MCF 10A (cell line): ENCODE measurements around the gene AP3M1. TPM values are rescaled to one million over a fixed set of nuclear protein-coding genes. Genes with fewer than 3 reads are reported as not detected.

Experiments used
- BruUV-seq: library from RNA; stranded (reverse); fragments of 400-500 nt; replicated peaks from 2 replicates; lab custom pipeline; 2021; lab: Mats Ljungman, UMichigan
- CTCF ChIA-PET: fragments of 300-600 bp; sonication (Branson Sonifier 250); formaldehyde crosslinking; extraction: SDS; loops from one replicate; lab custom pipeline; 2021; ENCODE audit warnings: antibody characterized with exemption, inconsistent platforms; lab: Yijun Ruan, JAX
- POLR2A ChIA-PET: fragments of 300-600, 350-650 bp; sonication (Branson Sonifier 250); formaldehyde crosslinking; extraction: SDS; loops from one replicate; lab custom pipeline; 2020; ENCODE audit warnings: antibody characterized with exemption, inconsistent platforms; lab: Yijun Ruan, JAX
- DNase-seq: peaks from one replicate; pipeline ENCODE4 v3.0.0-alpha.2; 2018; ENCODE audit not compliant: unreplicated experiment
- H3K27ac Mint-ChIP-seq: one replicate; pipeline ENCODE4 v1.8.0; 2022; ENCODE audit warnings: mild to moderate bottlenecking, low read depth, mixed read lengths; ENCODE audit not compliant: unreplicated experiment
- H3K27me3 Mint-ChIP-seq: one replicate; pipeline ENCODE4 v1.8.0; 2022; ENCODE audit warnings: mixed read lengths; ENCODE audit not compliant: insufficient read depth, unreplicated experiment
- H3K36me3 Mint-ChIP-seq: one replicate; pipeline ENCODE4 v1.8.0; 2022; ENCODE audit warnings: mild to moderate bottlenecking, moderate library complexity, mixed read lengths; ENCODE audit not compliant: insufficient read depth, unreplicated experiment
- H3K4me1 Mint-ChIP-seq: one replicate; pipeline ENCODE4 v1.8.0; 2022; ENCODE audit warnings: mixed read lengths; ENCODE audit not compliant: insufficient read depth, unreplicated experiment
- H3K4me3 Mint-ChIP-seq: one replicate; pipeline ENCODE4 v1.8.0; 2022; ENCODE audit warnings: mild to moderate bottlenecking, moderate library complexity, mixed read lengths; ENCODE audit not compliant: unreplicated experiment
- H3K9me3 Mint-ChIP-seq: one replicate; pipeline ENCODE4 v1.8.0; 2022; ENCODE audit warnings: mixed read lengths; ENCODE audit not compliant: unreplicated experiment
- intact Hi-C: fragments of 100-400 bp; cut with micrococcal nuclease; formaldehyde crosslinking; loops from 2 replicates; pipeline ENCODE4 v1.14.1; 2022
- total RNA-seq: library from RNA; stranded (reverse); gene quantifications from 2 replicates; pipeline ENCODE4 v1.2.3, GENCODE V29; 2022
- TF ChIP-seq, protein P1 (sequence below): fragments of 200-600 bp; IDR thresholded peaks from one replicate; pipeline ENCODE4 v1.8.0; 2022; ENCODE audit warnings: antibody characterized with exemption, mild to moderate bottlenecking; ENCODE audit not compliant: unreplicated experiment

Gene AP3M1
- total RNA-seq, 1 experiment from 2014 or later = 31.2 TPM

- Mint-ChIP-seq H3K9me3 (no peaks in the 10 kb centered on the region), H3K4me3 (no peak overlapping the region), H3K36me3 (peaks cover 16% of the 10 kb centered on the region), H3K27me3 (no peaks in the 10 kb centered on the region), H3K4me1 (peaks cover 26% of the 10 kb centered on the region), H3K27ac (no peak overlapping the region)
- no TSS peak for BruUV-seq
- CTCF ChIA-PET = interaction anchor here (0.6 to 2.2 kb wide), 8 partner anchors 9 to 59 kb away, joined by 4 to 9 read pairs (median 4); no protein-coding TSS in a partner anchor
- intact Hi-C loops = loop anchor here (1.0 kb wide), 1 partner anchor 37 kb away; no protein-coding TSS in a partner anchor
- TF ChIP-seq, protein P1, sequence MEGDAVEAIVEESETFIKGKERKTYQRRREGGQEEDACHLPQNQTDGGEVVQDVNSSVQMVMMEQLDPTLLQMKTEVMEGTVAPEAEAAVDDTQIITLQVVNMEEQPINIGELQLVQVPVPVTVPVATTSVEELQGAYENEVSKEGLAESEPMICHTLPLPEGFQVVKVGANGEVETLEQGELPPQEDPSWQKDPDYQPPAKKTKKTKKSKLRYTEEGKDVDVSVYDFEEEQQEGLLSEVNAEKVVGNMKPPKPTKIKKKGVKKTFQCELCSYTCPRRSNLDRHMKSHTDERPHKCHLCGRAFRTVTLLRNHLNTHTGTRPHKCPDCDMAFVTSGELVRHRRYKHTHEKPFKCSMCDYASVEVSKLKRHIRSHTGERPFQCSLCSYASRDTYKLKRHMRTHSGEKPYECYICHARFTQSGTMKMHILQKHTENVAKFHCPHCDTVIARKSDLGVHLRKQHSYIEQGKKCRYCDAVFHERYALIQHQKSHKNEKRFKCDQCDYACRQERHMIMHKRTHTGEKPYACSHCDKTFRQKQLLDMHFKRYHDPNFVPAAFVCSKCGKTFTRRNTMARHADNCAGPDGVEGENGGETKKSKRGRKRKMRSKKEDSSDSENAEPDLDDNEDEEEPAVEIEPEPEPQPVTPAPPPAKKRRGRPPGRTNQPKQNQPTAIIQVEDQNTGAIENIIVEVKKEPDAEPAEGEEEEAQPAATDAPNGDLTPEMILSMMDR = no peak
- POLR2A ChIA-PET = interaction anchor here (0.6 to 7.0 kb wide), 17 partner anchors 8 to 381 kb away, joined by 3 to 91 read pairs (median 4); no protein-coding TSS in a partner anchor
- no peak for DNase-seq
These were observed 3.0 kb upstream of the AP3M1 start for GRCh38 chr10:74153676-74154075.

DNA sequence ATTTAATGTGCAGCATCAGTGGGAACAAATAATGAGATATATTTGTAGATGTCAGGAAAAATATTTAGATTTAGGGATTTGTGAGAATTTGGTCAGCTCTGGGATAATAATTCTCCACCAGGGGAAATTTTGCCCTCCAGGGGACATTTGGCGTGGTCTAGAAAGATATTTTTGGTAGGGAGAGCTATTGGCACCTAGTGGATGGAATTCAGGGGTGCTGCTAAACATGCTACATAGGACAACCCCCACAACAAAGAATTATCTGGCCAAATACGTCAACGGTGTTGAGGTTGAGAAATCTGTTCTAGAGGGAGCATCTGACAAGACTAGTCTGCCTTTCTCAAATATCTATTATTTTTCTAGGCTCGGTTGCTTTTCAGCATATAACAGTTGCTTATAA, 2.5 kb upstream of the AP3M1 start:
- no peak overlapping the region for H3K4me3 Mint-ChIP-seq
- TF ChIP-seq, protein P1 = peak; percentile 66
- intact Hi-C loops = loop anchor here (1.0 kb wide), 1 partner anchor 37 kb away; no protein-coding TSS in a partner anchor
- H3K36me3 Mint-ChIP-seq = peaks cover 18% of the 10 kb centered on the region
- no TSS peak for BruUV-seq
- peak; percentile 81 for DNase-seq
- CTCF ChIA-PET = interaction anchor here (1.1 to 2.2 kb wide), 8 partner anchors 8 to 79 kb away, joined by 4 to 9 read pairs (median 4); no protein-coding TSS in a partner anchor
- H3K27me3 Mint-ChIP-seq = no peaks in the 10 kb centered on the region
- no peak overlapping the region for H3K27ac Mint-ChIP-seq
- H3K4me1 Mint-ChIP-seq = peaks cover 27% of the 10 kb centered on the region
- H3K9me3 Mint-ChIP-seq = no peaks in the 10 kb centered on the region
- POLR2A ChIA-PET = interaction anchor here (0.6 to 7.0 kb wide), 24 partner anchors 9 to 1052 kb away, joined by 3 to 91 read pairs (median 4); no protein-coding TSS in a partner anchor

DNA sequence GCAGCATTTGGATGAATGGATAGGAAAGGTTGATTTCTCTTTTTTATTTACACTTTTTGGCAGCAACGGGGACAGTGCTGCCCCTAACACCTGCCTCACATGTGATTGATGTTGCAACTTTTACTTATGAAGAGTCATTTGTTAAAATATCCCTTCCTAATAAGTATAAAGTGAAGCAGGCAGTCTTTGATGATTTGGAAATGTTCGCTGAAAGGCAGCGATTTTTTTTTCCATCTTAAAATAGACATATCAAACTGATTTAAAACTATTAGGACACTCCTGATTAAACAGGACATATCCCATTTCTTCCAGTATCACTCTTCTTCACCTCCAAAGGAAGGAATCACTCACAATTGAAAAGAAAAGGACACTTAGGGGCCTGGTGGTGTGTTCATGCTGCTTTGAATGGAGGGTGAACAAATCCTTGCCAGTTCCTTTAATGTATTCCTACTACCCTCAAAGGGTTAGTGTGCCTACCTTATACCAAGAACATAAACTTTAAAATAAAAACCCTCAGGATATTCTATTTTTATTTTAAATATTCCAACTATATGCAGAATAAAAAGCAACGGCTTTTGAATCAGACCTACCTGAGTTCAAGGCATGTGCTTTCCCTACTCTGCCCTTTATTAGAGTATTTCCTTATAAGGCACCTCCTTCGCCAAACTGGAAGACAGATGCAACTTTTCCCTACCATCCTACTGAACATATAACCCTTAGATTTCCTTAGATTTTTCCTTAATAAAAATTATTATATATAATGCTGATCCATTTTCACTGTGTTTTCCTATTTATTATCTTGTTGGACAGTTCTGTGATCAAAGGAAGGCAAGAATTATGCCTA, 1.5 kb upstream of the AP3M1 start:
- TF ChIP-seq, protein P1 = no peak
- DNase-seq = peak; percentile 22
- intact Hi-C loops = loop anchor here (1.0 kb wide), 3 partner anchors 24 to 82 kb away; no protein-coding TSS in a partner anchor
- H3K4me1 Mint-ChIP-seq = peaks cover 30% of the 10 kb centered on the region
- no peaks in the 10 kb centered on the region for H3K27me3 Mint-ChIP-seq
- H3K27ac Mint-ChIP-seq = no peak overlapping the region
- H3K9me3 Mint-ChIP-seq = no peaks in the 10 kb centered on the region
- POLR2A ChIA-PET = interaction anchor here (0.6 to 7.0 kb wide), 30 partner anchors 14 to 1059 kb away, joined by 3 to 91 read pairs (median 7); partner anchors contain the start of gene VDAC2
- H3K4me3 Mint-ChIP-seq = no peak overlapping the region
- peaks cover 23% of the 10 kb centered on the region for H3K36me3 Mint-ChIP-seq
- BruUV-seq = TSS peak; percentile 38
- CTCF ChIA-PET = interaction anchor here (0.6 to 2.2 kb wide), 10 partner anchors 7 to 1110 kb away, joined by 4 to 9 read pairs (median 4); no protein-coding TSS in a partner anchor
